GM12892 (cell line): ENCODE results near the gene CACNA2D2.

Experiments used
- DNase-seq: peaks from one replicate; pipeline ENCODE4 v3.0.0; 2011; ENCODE audit not compliant: insufficient read length
- FAIRE-seq: peaks from 2 replicates; lab custom pipeline; 2011; peaks lifted over from hg19 to GRCh38; lab: Jason Lieb, UNC
- POLR2A ChIP-seq: IDR thresholded peaks from 2 replicates; pipeline ENCODE4 v1.6.1; 2011; ENCODE audit warnings: low read depth, low read length, control low read depth
- POLR2AphosphoS5 ChIP-seq: IDR thresholded peaks from 2 replicates; pipeline ENCODE4 v1.6.1; 2011; ENCODE audit warnings: low read depth, low read length, control low read depth
- TAF1 ChIP-seq: IDR thresholded peaks from 2 replicates; pipeline ENCODE4 v1.6.1; 2011; ENCODE audit warnings: low read depth, mild to moderate bottlenecking, control low read depth, low read length, borderline replicate concordance

Gene CACNA2D2

DNA sequence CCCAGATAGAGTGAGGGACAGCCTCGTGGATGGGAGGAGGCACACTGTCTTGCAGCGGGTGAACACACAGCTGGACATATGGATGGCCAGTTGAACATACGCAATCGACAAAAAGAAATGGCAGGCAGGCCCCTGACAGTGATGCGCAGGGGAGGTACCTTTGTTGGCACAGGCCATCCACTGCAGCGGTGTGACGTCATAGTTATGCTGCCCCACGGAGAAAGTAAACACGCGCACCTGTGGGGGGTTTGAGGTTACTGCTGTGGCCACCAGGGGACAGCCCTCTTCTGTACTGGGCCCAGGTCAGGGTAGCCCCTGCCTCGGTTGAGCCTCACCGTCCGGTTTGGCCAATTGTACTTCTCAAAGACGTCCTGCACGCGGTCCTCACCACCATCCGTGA lies 124.7 kb downstream of the CACNA2D2 start:
- FAIRE-seq, result no peak
- TF ChIP-seq TAF1, result no peak
- no peak for TF ChIP-seq POLR2AphosphoS5
- no peak for TF ChIP-seq POLR2A
- DNase-seq, result no peak

DNA sequence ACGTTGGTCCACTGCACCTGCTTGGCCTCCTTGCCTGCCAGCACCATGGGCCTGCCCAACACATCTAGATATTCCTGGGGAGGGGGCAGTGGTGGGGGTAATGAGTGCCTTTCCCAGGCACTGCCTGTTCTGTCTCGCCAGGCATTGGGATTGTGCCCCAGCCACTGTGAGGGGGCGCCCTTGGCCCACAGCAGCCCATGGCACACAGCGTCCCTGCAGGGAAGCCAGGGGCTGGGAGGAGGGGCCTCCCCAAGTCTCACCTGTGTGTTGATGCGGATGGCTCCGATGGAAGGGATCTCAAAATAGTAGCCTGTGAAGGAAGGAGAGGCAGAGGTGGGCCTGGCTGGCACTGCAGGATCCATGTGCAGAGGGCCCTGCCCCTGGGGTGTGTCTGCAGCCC lies 125.4 kb downstream of the CACNA2D2 start:
- no peak for DNase-seq
- TF ChIP-seq POLR2A (no peak), POLR2AphosphoS5 (no peak), TAF1 (no peak)
- no peak for FAIRE-seq

DNA sequence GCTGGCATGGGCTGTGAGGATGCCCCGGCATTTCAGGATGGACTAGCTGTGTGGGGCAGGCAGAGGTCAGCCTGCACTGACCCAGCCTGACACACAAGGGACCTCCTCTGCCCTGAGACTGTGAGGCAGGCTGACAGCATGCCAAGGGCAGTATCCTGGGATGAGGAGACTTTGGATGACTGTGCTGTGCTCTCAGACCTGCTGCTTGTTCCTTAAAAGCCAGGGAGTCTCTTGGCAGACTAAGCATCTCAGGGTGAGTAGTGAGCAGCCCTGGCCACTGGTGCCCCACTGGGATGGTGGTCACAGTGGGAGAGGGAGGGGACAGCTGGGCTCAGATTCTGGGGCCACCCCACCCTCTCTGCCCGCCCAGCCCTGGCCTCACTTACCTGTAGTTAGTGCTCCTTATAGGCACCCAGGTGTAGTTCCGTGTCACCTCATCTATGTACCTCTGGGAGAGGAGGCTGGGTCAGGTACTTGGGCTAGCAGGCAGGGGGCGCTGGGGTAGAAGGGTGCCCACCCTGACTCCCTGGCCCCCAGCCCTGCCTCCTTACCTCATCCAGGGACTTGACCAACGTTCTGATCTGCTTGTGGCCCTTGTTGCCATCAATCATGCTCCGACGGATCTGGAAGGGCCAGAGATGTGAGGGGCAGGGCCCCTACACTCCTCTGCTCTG lies 128.0 kb downstream of the CACNA2D2 start:
- DNase-seq (no peak), FAIRE-seq (no peak)
- TF ChIP-seq POLR2A (no peak), TAF1 (no peak), POLR2AphosphoS5 (no peak)

DNA sequence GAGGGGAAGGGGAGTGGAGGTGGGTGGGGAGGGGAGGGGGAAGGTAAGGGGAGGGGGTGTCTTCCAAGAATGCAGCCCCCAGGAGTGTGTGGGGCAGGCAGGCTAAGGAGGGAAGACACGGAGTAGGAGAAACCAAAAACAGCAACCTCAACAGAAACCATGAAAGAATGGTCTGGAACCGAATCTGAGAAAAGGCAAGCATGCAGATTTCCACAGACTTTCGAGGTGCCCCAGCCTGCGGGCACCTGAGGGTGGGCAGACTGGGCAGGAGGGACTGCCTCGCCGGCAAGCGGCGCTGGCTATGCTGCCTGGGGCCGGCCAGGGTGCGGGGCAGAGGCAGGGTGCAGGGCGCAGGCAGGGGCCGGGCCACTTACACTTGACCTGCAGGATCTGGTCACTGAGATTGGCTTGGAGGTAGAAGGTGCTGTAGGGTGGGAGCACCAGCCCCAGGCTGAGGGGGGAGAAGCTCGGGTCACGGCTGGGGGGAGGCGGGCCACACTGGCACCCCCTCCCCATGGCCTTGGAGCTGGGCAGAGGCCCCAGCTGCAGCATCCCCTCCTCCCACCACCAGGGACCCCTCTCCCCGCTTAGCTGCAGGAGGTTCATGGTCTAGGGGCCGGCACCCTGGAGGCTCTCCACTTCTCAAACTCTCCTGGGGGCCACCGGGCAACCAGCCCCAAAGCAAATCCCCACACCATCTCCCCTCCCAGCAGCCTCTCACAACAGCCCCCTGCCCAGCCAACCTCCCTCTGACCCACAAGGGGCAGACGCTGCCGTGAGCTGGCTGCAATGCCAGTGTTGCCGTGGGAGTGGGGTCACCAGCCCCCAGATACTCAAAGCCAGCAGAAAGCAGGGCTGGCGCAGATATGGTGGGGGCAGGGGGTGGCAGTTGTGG lies 128.8 kb downstream of the CACNA2D2 start:
- DNase-seq, result no peak
- no peak for FAIRE-seq
- TF ChIP-seq POLR2A, result no peak
- no peak for TF ChIP-seq POLR2AphosphoS5
- TF ChIP-seq TAF1, result no peak

DNA sequence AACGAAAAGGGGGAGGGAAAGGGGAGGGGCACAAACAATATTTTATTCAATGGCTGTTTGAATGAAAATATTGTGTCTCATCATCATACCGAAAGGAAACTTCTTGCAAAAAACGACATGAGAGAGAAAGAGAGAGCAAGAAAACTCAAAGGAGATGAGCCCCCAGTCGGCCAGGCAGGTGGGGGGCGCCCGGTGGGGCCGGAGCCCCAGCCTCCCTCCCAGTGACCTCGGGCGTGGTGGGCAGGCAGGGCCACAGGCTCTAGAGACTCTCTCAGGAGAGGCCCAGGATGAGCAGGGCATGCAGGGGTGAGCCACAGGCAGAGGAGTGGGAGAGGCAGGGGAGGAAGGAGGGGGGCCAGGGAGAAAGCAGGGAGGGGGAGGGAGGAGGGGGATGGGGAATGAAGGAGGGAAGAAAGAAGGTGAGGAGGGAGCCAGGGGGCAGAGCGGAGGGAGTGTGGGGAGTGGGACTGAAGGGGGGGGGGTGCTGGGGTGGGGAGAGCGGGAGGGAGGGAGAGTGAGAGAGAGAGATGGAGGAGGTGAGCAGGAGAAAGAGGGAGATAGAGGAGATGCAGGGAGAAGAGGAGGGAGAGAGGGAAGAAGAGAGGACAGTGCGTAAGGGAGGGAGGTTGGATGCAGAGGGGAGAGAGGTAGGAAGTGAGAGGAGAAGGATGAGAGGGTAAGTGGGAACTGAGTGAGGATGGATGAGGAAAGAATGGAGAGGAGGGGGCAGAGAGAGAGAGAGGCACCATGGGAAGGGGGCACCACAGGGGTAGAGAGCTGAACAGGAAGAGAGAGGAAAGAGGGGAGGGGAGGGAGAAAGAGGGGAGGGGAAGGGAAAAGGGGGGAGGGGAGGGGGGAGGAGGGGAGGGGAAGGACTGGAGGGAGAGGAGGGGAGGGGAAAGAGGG lies 130.0 kb downstream of the CACNA2D2 start:
- TF ChIP-seq POLR2AphosphoS5, result no peak
- no peak for TF ChIP-seq TAF1
- no peak for TF ChIP-seq POLR2A
- no peak for FAIRE-seq
- DNase-seq, result no peak

DNA sequence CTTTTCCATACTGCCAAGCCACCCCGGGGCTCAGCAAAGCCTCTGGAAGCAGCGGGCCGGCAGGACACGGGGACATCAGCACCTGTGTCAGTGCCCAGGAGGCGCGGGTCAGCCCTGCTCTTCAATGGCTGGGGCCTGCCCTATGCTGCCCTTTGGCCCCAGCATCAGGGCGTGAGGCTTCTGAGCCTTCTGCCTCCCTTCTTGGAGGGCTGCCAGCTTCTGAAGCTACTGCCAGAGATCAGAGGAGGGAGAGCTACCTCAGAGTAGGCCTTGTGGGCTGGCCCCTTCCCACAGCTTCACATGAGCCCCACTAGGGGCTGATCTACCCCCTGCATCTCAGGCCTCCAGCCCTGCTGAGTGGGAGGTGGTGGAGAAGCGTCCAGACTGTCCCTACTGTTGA lies 131.1 kb downstream of the CACNA2D2 start:
- no peak for TF ChIP-seq POLR2A
- TF ChIP-seq POLR2AphosphoS5, result no peak
- no peak for TF ChIP-seq TAF1
- FAIRE-seq (no peak), DNase-seq (no peak)

DNA sequence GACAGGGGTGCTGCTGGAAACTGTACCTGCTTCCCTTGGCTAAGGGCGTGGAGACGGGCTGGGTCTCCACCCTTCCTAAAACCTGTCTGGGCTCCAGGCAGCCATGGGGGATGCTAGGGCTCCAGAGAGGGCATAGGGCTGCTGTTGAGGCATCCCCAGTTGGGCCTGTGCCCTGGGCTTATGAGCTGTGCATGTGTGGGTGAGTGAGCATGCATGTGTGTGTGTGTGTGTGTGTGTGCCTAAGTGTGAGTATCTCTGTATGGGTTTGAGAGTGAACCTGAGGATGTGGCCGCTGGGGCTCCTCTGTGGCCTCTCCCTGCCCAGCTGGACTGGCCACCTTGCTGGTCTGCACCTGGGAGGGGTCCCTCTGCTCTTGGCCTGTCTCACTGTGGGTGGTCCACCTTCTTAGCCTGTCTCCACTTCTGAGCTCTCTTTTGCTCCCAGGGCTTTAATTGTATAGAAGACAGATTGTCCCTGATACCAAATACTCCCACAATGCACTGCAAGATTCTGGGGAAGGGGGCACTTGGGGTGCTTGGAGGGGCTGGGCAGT lies 132.2 kb downstream of the CACNA2D2 start:
- no peak for DNase-seq
- no peak for FAIRE-seq
- TF ChIP-seq POLR2A, result no peak
- no peak for TF ChIP-seq TAF1
- no peak for TF ChIP-seq POLR2AphosphoS5

DNA sequence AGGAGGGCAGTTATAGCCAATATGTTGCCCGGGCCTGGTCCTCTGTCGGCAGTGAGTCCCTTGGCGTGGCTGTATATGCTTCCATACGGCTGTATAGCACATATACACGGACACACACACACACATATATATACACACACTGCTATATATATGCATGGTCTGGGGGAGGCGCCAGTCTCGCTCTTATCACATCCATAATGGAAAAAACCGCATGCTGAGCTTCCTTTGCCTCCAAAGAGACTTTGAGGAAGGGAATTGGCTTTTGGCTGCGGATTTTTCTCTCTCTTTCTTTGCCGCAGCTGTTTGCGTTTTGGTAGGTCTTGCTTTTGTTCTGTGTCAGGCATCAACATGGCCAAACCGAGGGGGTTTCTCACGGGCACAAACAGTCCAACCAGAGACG lies 132.8 kb downstream of the CACNA2D2 start:
- TF ChIP-seq TAF1 (no peak), POLR2AphosphoS5 (no peak), POLR2A (no peak)
- DNase-seq, result no peak
- FAIRE-seq, result no peak

DNA sequence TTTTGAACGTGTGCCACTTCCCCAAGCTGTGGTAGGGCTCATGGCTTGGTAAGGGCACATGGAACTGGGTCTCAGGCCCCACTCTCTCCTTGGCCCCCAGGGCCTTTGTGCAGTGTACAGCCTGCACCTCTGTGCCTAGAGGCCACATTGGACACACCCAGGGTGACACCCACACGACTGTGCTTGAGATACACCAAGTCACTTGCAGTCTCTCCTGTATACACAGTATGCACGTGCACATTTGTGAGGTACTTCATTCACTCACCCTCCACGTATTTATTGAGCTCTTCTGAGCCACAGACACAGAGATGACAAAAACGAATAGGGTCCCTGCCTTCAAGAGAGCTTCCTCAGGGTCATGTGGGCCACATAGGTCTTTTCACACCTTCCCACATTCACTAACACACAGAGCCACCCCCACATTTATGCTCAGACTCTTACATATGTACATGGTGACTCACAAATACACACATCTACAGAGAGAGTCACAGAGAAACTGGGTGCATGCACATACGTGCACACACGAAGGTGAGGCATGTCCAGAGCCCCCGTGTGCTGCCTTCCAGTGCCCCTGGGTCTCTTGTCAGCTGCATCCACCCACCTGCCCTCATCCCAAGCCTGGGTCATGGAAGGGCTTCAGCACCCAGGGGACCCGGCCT lies 134.3 kb downstream of the CACNA2D2 start:
- DNase-seq (no peak), FAIRE-seq (no peak)
- no peak for TF ChIP-seq TAF1
- TF ChIP-seq POLR2A, result no peak
- TF ChIP-seq POLR2AphosphoS5, result no peak

DNA sequence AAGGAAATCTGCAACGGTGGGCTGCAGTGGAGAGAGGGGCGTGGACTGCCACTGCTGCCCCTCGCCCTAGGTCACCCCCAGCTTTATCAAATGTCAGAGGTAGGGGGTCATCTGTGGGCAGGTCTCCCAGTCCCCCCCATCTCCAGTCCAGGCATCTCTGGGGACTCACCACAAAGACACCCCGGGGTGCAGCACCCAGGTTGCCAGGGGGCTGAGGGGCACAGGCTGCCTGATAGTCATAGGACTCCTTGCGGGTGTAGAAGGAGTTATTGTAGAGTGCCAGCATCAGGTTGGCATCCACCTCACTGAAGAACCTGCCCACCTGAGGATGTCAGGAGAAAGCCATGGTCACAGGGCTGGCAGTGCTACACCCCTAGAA lies 137.6 kb downstream of the CACNA2D2 start:
- no peak for DNase-seq
- TF ChIP-seq POLR2A, result no peak
- no peak for TF ChIP-seq POLR2AphosphoS5
- TF ChIP-seq TAF1, result no peak
- FAIRE-seq, result no peak
